Posterior cingulate gyrus (tissue), 11 donors: Measurements from ENCODE around the gene CDK5RAP3.
"Not testable (repeated sequence)": the region's sequence is repeated elsewhere in the genome, so short reads cannot be mapped to it uniquely, and the experiment has no call there.

Experiments used
- DNase-seq, 10 donors: peaks; one replicate each; pipeline versions ENCODE4 v3.0.0 to v3.0.0-alpha.2; 2020 to 2021; ENCODE audit warnings: mixed read lengths in 3 of 10
- intact Hi-C: fragments of 100-400 bp; cut with DNase I; formaldehyde crosslinking; loops from one replicate; pipeline ENCODE4 v1.15.1; 2023

CDK5RAP3 gene, protein sequence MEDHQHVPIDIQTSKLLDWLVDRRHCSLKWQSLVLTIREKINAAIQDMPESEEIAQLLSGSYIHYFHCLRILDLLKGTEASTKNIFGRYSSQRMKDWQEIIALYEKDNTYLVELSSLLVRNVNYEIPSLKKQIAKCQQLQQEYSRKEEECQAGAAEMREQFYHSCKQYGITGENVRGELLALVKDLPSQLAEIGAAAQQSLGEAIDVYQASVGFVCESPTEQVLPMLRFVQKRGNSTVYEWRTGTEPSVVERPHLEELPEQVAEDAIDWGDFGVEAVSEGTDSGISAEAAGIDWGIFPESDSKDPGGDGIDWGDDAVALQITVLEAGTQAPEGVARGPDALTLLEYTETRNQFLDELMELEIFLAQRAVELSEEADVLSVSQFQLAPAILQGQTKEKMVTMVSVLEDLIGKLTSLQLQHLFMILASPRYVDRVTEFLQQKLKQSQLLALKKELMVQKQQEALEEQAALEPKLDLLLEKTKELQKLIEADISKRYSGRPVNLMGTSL

GRCh38 chr17:47970725-47971499, at the start of gene CDK5RAP3:
Gene CDK5RAP3, plus strand, starts transcription at chr17:47971113. Its CDS starts 34 bp downstream, at chr17:47971147.
- intact Hi-C loops, result loop anchor here (2.0 to 10.0 kb wide), 3 partner anchors 22 to 156 kb away; partner anchors contain the start of gene SCRN2
- DNase-seq, result peak; percentile 99 to 100 (median 100)

- intact Hi-C loops, result no loop called here
- no peak for DNase-seq
These were observed 45.9 kb upstream of the CDK5RAP3 start for GRCh38 chr17:47924785-47925677.

- intact Hi-C loops, result no loop called here
- DNase-seq, result no peak
These were observed 45.3 kb upstream of the CDK5RAP3 start for GRCh38 chr17:47925678-47925988.

GRCh38 chr17:47927821-47928400, 43.0 kb upstream of the CDK5RAP3 start:
- no peak for DNase-seq
- intact Hi-C loops, result no loop called here

- intact Hi-C loops, result no loop called here
- no peak for DNase-seq
These were observed 42.5 kb upstream of the CDK5RAP3 start for GRCh38 chr17:47928415-47928814.

DNA sequence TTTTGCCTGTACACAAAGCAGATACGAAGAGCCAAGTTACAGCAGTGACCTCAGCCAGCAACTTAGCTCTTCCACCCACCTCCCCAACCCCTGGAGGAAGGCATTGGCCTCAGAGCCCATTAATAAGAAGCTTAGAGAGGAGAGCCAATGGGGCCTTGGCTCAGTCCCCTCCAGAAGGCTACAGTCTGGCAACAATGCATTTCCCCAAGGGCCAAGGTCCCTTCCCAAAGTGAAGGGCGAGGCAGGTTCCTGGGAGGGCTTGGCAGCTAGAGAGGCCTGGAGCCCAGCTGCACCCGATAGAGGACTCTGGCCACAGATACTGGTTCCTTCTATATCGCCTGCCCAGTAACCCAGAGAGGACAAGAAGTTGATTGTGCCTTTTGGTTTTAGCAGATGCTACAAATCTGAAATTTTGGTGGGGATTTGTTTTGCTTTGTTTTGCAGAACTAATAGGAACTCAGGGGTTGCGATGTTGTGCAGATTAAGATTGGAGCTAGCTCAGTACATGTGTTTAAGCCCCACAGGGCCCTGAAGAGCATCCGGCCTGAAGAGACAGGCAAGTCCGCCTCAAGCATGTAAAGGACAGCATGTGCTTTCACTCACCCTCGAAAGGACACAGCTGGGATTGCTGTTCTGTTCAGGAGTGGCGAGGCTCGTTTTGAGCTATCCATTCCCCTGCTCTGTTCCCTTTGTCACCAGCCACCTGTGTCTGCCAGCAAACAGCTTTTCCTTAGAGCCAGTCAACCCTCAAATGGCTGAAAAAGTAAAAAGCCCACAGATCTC, 41.5 kb upstream of the CDK5RAP3 start:
- peak in 1 of 10 donors; percentile 69 for DNase-seq
- intact Hi-C loops, result no loop called here

- intact Hi-C loops, result no loop called here
- no peak for DNase-seq
These were observed 39.1 kb upstream of the CDK5RAP3 start for GRCh38 chr17:47931848-47932247.

DNA sequence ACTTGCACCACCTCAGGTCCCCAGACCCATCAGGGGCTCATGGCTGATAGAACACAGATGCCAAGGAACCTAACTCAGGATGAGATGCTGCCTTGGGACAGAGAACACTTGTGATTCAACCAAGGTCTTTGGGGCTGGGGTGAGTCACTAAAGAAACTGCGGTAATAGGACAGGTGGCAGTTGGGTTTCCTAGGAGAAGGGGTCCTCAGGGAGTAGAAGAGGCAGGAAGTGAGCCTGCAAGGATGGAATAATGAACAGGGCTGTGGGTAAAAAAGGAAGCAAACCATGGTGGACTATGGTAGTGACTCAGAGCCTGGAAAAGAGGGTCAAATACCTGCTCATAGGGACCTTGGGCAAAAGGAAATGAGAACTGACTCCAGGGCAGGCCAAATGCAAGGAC, 36.1 kb upstream of the CDK5RAP3 start:
- no peak for DNase-seq
- intact Hi-C loops, result no loop called here

DNA sequence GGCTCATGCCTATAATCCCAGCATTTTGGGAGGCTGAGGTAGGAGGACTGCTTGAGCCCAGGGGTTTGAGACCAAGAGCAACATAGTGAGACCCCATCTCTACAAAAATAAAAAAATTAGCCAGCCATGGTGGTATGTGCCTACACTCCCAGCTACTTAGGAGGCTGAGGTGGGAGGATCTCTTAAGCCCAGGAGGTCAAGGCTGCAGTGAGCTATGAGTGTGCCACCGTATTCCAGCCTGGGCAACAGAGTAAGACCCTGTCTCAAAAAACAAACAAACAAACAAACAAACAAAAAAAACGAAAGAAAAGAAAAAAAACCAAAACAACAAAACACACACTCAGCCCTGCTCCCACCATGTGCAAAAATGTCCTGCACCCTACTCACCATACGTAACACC, 35.4 kb upstream of the CDK5RAP3 start:
- intact Hi-C loops, DNase-seq: not testable (repeated sequence)

DNA sequence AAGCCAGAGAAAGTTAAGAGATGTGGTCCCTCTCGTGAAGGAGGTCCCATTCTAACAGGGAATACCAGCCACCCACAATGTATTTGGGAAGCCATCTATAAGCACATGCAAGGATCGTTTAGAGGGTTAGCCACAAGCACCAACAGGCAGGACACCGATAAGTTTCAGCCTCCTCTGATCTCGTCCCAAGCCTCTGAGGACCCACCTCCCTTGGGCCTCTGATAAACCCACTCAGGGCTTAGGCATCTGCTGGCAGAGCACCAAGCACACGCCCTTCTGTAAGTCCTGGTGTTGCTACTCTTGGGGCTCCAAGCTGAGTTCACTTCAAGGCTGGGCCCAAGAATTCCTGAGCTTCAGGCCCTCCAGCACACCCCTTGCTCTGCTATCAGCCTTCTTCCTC, 35.0 kb upstream of the CDK5RAP3 start:
- DNase-seq, result no peak
- intact Hi-C loops, result no loop called here

DNA sequence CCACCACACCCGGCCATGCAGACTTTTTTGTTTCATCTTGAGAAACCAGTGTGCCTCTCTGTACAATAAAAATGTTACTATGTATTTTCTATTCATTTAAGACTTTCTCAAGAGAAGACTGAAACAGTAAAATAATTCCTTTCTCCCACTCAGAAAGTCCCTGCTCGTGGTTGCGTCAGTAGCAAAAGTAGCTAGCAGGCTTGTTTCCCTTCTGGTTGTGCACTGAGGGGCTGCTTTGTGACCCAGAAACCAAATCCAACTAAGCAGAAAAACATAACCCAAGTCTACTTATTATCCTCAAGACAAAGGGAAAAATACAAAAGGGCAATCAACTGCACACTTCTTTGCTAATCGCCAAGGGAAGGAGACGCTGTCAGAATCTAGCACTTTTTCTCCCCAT, 33.0 kb upstream of the CDK5RAP3 start:
- DNase-seq, result peak in 1 of 10 donors; percentile 3
- intact Hi-C loops, result no loop called here

DNA sequence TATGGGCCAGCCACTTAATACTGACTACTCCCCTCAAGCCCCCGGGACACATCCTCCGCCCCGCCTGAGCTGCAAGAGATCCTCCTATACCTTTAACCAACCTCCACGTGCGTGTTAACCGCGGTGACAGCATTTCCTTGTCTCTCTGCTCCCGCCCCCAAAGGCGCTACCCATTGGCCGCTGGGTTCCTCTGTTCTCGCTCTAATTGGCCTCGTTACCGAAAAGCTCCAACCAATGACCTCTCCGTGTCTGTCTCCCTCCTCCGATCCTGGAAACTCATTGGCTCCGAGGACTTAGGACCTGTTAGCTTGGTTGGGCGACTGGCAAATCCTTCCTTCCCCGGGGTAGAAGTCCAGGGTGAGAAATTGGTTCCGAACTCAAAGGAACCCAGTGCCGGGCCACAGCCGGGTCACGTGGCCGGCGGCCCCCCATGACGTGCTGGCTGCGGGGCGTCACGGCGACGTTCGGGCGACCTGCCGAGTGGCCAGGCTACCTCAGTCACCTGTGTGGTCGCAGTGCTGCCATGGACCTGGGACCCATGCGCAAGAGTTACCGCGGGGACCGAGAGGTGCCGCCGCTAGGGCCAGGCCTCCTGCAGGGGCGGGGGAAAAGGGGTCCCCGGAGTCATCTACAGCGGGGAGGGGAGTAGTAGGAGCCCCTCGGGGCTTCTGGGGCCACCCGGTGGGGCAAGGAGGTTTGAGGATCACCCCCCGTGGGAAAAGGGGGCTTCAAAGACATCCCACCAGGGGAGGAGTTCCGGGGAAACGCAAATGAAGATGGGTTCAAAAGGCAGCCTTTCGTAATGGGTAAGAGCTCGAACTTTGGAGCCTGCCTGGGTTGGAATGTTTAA, 29.4 kb upstream of the CDK5RAP3 start, which contains the start of gene PNPO:
PNPO (plus strand) TSS at position 326 of the 850 bp plus-strand sequence; CDS start at position 431, 105 bp downstream.
- intact Hi-C loops, result loop anchor here (5.0 kb wide), 1 partner anchor 44 kb away; the partner anchor contains the start of gene SP2
- DNase-seq, result peak; percentile 88 to 99 (median 96)

GRCh38 chr17:47942096-47942510, 28.8 kb upstream of the CDK5RAP3 start:
- intact Hi-C loops, result loop anchor here (5.0 kb wide), 1 partner anchor 45 kb away; the partner anchor contains the start of gene SP2

GRCh38 chr17:47942568-47942967, 28.3 kb upstream of the CDK5RAP3 start:
- intact Hi-C loops, result loop anchor here (5.0 kb wide), 1 partner anchor 45 kb away; the partner anchor contains the start of gene SP2
- peak in 1 of 10 donors; percentile 2 for DNase-seq

More at GRCh38 chr17:47942096-47942510, 28.8 kb upstream of the CDK5RAP3 start:
- peak in 1 of 10 donors; percentile 49 for DNase-seq

- peak in 5 of 10 donors; percentile 11 to 36 (median 29) for DNase-seq
- intact Hi-C loops, result loop anchor here (2.0 kb wide), 1 partner anchor 54 kb away; no protein-coding TSS in a partner anchor
These were observed 25.8 kb upstream of the CDK5RAP3 start for GRCh38 chr17:47945080-47945479.

GRCh38 chr17:47945529-47946508, 25.1 kb upstream of the CDK5RAP3 start:
- intact Hi-C loops, result loop anchor here (2.0 kb wide), 1 partner anchor 53 kb away; no protein-coding TSS in a partner anchor
- no peak for DNase-seq
